ENCODE measurements around the gene EGLN3.
"Not testable (repeated sequence)": the region's sequence is repeated elsewhere in the genome, so short reads cannot be mapped to it uniquely, and the experiment has no call there.

EGLN3 gene

DNA sequence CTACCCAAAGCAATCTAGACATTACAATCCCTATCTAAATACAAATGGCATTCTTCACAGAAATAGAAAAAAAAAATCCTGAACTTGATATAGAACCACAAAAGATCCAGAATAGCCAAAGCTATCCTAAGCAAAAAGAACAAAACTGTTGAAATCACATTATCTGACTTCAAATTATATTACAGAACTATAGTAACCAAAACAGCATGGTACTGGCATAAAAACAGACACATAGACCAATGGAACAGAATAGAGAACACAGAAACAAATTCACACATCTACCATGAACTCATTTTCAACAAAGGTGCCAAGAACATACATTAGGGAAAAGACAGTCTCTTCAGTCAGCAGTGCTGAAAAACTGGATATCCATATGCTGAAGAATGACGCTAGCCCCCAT is 19.0 kb upstream of the EGLN3 start:
- H3K36me3 Mint-ChIP-seq (ENCODE audit: low read depth); H3K4me1 Mint-ChIP-seq; ATAC-seq; H3K27me3 Mint-ChIP-seq; H3K4me3 Mint-ChIP-seq; DNase-seq; H3K27ac Mint-ChIP-seq: not testable (repeated sequence)
- peaks cover 14% of the 10 kb centered on the region for H3K9me3 Mint-ChIP-seq

DNA sequence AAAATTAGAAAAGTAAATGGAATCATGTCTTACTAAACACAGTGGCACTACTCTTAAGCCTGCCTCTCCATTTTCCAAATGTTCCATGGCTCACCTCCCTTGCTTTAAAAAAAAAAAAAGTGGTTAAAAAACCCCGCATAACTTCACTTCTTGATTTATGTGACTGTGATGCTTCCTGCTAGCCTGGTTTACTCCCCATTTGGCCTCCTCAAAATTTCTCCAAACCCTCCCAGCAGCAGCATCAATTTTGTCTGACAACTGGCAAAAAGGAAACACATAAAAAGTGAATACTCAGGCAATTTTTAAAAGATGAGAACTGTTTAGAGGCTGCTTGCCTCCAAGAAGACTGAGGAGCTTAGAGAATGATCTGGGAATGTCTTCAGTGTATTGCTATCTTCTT is 17.8 kb upstream of the EGLN3 start:
- H3K4me3 Mint-ChIP-seq = no peak overlapping the region
- DNase-seq = no peak
- H3K9me3 Mint-ChIP-seq = peaks cover 14% of the 10 kb centered on the region
- no peaks in the 10 kb centered on the region for H3K4me1 Mint-ChIP-seq
- H3K36me3 Mint-ChIP-seq (ENCODE audit: low read depth) = peaks cover 2% of the 10 kb centered on the region
- no peak overlapping the region for H3K27ac Mint-ChIP-seq
- peaks cover 2% of the 10 kb centered on the region for H3K27me3 Mint-ChIP-seq
- ATAC-seq = no peak

DNA sequence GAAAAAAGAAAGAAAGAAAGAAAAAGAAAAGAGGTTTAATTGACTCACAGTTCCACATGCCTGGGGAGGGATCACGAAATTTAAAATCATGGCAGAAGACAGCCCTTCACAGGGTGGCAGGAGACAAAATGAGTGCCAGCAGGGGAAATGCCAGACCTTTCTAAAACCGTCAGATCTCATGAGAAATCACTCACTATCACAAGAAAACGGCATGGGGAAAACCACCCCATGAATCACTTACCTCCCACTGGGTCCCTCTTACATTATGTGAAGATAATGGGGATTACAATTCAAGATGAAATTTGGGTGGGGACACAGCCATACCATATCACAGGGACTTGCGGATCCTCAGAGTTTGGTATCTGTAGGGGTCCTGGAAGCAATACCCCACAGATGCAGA is 16.3 kb upstream of the EGLN3 start:
- DNase-seq (no peak), ATAC-seq (no peak)
- H3K4me3 Mint-ChIP-seq = no peak overlapping the region
- H3K27me3 Mint-ChIP-seq = peaks cover 2% of the 10 kb centered on the region
- H3K9me3 Mint-ChIP-seq = peaks cover 18% of the 10 kb centered on the region
- no peaks in the 10 kb centered on the region for H3K4me1 Mint-ChIP-seq
- peaks cover 2% of the 10 kb centered on the region for H3K36me3 Mint-ChIP-seq (ENCODE audit: low read depth)
- H3K27ac Mint-ChIP-seq = no peak overlapping the region

DNA sequence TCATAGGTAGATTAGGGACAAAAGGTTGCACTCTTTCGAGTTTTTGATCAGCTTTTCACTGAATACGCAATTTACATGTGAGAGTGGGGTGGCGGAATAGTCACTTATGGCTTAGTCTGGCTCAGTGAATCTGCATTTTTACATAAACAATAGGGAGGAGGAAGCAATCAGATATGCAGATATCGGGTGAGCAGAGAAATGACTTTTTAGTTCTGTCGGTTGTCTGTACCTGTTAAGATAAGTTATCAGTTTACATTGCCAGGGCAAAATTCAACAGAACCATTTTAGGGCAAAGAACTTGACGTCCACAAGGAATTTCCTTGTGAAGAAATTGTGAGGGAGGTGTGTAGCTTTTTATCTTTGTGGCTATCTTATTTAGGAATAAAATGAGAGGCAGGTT is 15.4 kb upstream of the EGLN3 start:
- DNase-seq (no peak), ATAC-seq (no peak)
- Mint-ChIP-seq H3K4me1 (no peaks in the 10 kb centered on the region), H3K9me3 (peaks cover 18% of the 10 kb centered on the region), H3K4me3 (no peak overlapping the region), H3K36me3 (ENCODE audit: low read depth) (peaks cover 2% of the 10 kb centered on the region), H3K27ac (no peak overlapping the region), H3K27me3 (peaks cover 2% of the 10 kb centered on the region)

DNA sequence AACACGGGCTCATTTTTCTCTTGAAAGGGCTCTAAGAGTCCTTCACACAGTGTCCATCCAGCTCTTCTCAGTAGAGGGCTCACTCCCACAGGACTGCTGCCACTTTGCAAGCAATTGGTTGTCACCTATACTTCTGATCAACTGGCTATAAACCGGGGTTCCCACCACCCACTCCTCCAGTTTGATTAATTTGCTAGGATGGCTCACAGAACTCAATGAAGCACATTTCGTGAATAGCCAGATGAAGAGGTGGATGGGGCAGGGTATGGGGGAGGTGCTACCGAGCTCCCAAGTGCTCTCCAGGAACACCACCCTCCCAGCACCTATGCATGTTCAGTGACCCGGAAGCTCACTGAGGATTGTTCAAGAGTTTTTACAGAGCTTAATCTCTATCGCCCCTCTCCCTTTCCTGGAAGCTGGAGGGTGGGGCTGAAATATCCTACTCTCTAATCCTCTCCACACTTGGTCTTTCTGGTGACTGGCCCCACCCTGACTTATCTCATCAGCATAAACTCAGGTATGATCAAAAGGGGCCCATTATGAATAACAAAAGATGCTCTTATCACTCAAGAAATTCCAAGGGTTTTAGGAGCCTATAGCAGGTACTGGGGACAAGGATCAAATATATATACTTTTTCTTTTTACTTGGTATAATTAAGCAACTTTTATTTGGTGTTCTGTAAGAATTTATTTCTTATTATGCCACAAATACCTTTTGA is 13.9 kb upstream of the EGLN3 start:
- ATAC-seq (no peak), DNase-seq (no peak)
- H3K4me3 Mint-ChIP-seq = no peak overlapping the region

GRCh38 chr14:33963892-33964291 is 13.0 kb upstream of the EGLN3 start:
- Mint-ChIP-seq H3K36me3 (ENCODE audit: low read depth) (no peaks in the 10 kb centered on the region), H3K9me3 (peaks cover 7% of the 10 kb centered on the region), H3K27me3 (peaks cover 4% of the 10 kb centered on the region), H3K4me3 (no peak overlapping the region), H3K4me1 (no peaks in the 10 kb centered on the region), H3K27ac (no peak overlapping the region)
- DNase-seq = no peak
- no peak for ATAC-seq

More for the DNA sequence above, 13.9 kb upstream of the EGLN3 start:
- H3K36me3 Mint-ChIP-seq (ENCODE audit: low read depth) = no peaks in the 10 kb centered on the region
- peaks cover 10% of the 10 kb centered on the region for H3K9me3 Mint-ChIP-seq
- no peaks in the 10 kb centered on the region for H3K4me1 Mint-ChIP-seq
- H3K27me3 Mint-ChIP-seq = peaks cover 4% of the 10 kb centered on the region
- H3K27ac Mint-ChIP-seq = no peak overlapping the region

GRCh38 chr14:33962466-33962865 is 11.6 kb upstream of the EGLN3 start:
- H3K4me3 Mint-ChIP-seq; H3K27ac Mint-ChIP-seq; ATAC-seq; H3K4me1 Mint-ChIP-seq; H3K9me3 Mint-ChIP-seq; DNase-seq; H3K27me3 Mint-ChIP-seq; H3K36me3 Mint-ChIP-seq (ENCODE audit: low read depth): not testable (repeated sequence)

DNA sequence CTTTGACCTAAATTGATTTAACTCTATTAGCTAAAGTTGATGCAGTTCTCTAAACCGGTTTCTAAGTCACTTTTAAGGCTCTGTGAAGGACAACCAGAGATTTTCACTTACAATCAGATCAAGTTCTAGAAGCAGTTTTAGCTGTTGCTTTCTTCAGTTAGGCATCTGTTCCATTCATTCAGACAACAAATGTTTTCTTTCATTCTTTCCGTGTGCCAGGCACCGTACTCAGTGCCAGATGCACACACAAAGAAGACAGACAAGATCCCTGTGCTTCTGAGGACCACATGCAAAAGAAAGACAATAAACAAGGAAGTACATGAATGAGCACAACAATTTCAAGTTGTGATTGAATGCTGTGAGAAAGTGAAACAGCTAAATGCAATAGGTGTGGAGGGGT is 11.1 kb upstream of the EGLN3 start:
- Mint-ChIP-seq H3K9me3 (peaks cover 7% of the 10 kb centered on the region), H3K27me3 (peaks cover 2% of the 10 kb centered on the region), H3K27ac (no peak overlapping the region), H3K4me1 (no peaks in the 10 kb centered on the region), H3K4me3 (no peak overlapping the region), H3K36me3 (ENCODE audit: low read depth) (no peaks in the 10 kb centered on the region)
- no peak for ATAC-seq
- DNase-seq = no peak

DNA sequence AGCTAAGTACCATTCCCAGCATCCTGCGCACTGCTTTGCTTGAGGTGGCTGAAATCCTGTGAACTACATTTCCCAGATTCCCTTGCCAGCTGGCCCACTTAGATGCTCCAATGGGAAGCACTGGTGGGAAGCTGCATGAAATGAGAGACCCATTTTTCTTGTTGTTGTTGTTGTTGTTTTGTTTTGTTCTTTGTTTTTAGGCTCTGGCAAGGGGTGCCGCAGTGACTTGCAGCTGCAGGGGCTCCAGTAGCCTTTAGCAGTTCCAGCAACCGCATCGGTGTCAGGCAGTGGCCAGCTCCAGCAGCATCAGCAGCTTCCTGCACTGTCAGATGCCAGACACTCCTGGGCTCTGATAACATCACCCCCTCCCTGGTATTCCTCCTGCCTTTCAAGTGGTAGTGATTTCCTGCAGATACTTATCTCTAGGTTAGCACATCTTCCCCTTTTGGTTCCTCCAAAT is 8.8 kb upstream of the EGLN3 start:
- Mint-ChIP-seq H3K4me3 (no peak overlapping the region), H3K27me3 (peaks cover 7% of the 10 kb centered on the region)
- ATAC-seq = no peak

DNA sequence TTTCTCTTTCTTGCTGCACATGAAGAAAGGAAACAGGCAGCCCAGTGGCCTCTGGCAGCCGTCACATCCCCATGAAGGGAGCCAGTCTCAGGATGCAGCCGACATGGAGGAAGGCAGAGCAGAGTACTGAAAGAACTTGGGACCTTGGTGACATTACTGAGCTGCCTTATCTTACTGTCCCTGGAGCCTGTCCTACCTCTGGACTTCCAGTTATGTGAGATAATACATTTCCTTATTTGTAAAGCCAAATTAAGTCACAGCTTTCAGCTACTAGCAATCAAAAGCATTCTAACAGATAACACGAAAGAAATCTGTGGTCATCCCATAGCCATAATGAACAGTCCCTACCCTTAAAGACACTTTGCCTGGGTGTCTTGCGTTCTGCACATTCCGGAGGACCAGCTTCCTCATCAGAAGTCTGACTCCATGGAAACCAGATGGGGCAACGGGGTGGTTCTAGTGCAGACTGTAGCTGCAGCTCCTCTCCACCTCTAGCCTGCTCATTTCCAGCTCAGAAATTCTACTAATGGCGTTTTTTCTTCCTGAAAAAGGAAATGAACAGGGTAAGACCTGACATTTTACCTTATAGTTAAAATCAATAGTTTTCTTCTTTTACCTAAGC is 7.8 kb upstream of the EGLN3 start:
- Mint-ChIP-seq H3K27ac (no peak overlapping the region), H3K4me3 (no peak overlapping the region), H3K27me3 (peaks cover 13% of the 10 kb centered on the region), H3K36me3 (ENCODE audit: low read depth) (no peaks in the 10 kb centered on the region), H3K4me1 (no peaks in the 10 kb centered on the region), H3K9me3 (peaks cover 4% of the 10 kb centered on the region)
- DNase-seq (no peak), ATAC-seq (no peak)

More for the DNA sequence above, 8.8 kb upstream of the EGLN3 start:
- Mint-ChIP-seq H3K27ac (no peak overlapping the region), H3K4me1 (no peaks in the 10 kb centered on the region), H3K36me3 (ENCODE audit: low read depth) (no peaks in the 10 kb centered on the region), H3K9me3 (peaks cover 4% of the 10 kb centered on the region)
- DNase-seq = no peak

DNA sequence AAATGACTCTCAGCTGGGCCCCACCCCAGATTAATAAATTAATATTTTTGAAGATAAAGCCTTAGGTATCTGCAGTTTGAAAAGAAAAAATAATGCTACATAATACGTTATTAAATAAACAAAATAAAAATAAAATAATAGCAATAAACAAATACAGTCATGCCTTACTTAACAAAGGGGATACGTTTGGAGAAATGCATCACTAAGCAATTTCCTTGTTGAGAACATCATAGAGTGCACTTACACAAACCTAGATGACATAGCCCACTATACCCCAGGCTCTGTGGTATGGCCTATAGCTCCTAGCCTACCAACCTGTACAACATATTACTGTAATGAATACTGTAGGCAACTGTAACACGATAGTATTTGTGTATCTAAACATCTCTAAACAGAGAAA is 7.1 kb upstream of the EGLN3 start:
- Mint-ChIP-seq H3K27me3 (peaks cover 18% of the 10 kb centered on the region), H3K27ac (no peak overlapping the region), H3K4me1 (no peaks in the 10 kb centered on the region), H3K9me3 (peaks cover 4% of the 10 kb centered on the region), H3K4me3 (no peak overlapping the region), H3K36me3 (ENCODE audit: low read depth) (no peaks in the 10 kb centered on the region)
- ATAC-seq (no peak), DNase-seq (no peak)

GRCh38 chr14:33957299-33957698 is 6.4 kb upstream of the EGLN3 start:
- no peak for DNase-seq
- peaks cover 1% of the 10 kb centered on the region for H3K9me3 Mint-ChIP-seq
- peaks cover 25% of the 10 kb centered on the region for H3K27me3 Mint-ChIP-seq
- no peak overlapping the region for H3K4me3 Mint-ChIP-seq
- H3K36me3 Mint-ChIP-seq (ENCODE audit: low read depth) = no peaks in the 10 kb centered on the region
- no peak for ATAC-seq
- H3K4me1 Mint-ChIP-seq = no peaks in the 10 kb centered on the region
- H3K27ac Mint-ChIP-seq = no peak overlapping the region

- Mint-ChIP-seq H3K27me3 (peaks cover 27% of the 10 kb centered on the region), H3K4me3 (no peak overlapping the region), H3K9me3 (no peaks in the 10 kb centered on the region), H3K4me1 (peaks cover under 1% of the 10 kb centered on the region), H3K36me3 (ENCODE audit: low read depth) (no peaks in the 10 kb centered on the region), H3K27ac (no peak overlapping the region)
- ATAC-seq = no peak
- no peak for DNase-seq
These were observed 5.8 kb upstream of the EGLN3 start for GRCh38 chr14:33956640-33957039.

GRCh38 chr14:33954016-33954598 is 3.2 kb upstream of the EGLN3 start:
- no peak for ATAC-seq
- no peaks in the 10 kb centered on the region for H3K9me3 Mint-ChIP-seq
- no peak for DNase-seq
- peaks cover 46% of the 10 kb centered on the region for H3K27me3 Mint-ChIP-seq
- H3K4me1 Mint-ChIP-seq = peaks cover 19% of the 10 kb centered on the region
- no peak overlapping the region for H3K27ac Mint-ChIP-seq
- H3K36me3 Mint-ChIP-seq (ENCODE audit: low read depth) = no peaks in the 10 kb centered on the region
- no peak overlapping the region for H3K4me3 Mint-ChIP-seq

DNA sequence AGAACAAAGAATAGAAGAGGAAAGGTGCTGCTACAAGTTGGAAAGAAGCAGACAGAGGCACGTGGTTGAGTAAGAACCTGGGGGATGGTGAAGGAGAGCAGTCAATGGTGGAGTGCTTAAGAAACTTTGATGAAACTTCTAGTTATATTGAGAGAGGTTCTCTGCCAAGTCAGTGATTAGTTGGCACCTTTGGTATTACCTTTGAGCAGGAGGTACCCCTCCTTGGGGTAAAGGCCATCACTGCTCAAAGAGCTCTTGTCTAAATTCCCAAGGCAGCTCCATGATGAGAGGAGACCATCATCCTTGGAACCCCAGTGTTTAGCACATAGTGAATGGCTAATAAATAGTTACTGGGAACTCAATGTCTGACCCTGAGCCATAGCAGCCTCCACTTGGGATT is 1.7 kb upstream of the EGLN3 start:
- peaks cover 56% of the 10 kb centered on the region for H3K27me3 Mint-ChIP-seq
- H3K36me3 Mint-ChIP-seq (ENCODE audit: low read depth) = no peaks in the 10 kb centered on the region
- H3K4me3 Mint-ChIP-seq = no peak overlapping the region
- no peak for DNase-seq
- H3K27ac Mint-ChIP-seq = no peak overlapping the region
- no peaks in the 10 kb centered on the region for H3K9me3 Mint-ChIP-seq
- H3K4me1 Mint-ChIP-seq = peaks cover 26% of the 10 kb centered on the region
- ATAC-seq = no peak
